GM04504 (cell line): Measurements from ENCODE around the gene SLC16A12.
"Not testable (repeated sequence)": the region's sequence is repeated elsewhere in the genome, so short reads cannot be mapped to it uniquely, and the experiment has no call there.

Source experiments
- DNase-seq: peaks from one replicate; pipeline ENCODE4 v3.0.0-alpha.2; 2012; ENCODE audit warnings: low read depth

Gene SLC16A12

GRCh38 chr10:89547853-89548513 is 12.6 kb upstream of the SLC16A12 start:
- DNase-seq = no peak

DNA sequence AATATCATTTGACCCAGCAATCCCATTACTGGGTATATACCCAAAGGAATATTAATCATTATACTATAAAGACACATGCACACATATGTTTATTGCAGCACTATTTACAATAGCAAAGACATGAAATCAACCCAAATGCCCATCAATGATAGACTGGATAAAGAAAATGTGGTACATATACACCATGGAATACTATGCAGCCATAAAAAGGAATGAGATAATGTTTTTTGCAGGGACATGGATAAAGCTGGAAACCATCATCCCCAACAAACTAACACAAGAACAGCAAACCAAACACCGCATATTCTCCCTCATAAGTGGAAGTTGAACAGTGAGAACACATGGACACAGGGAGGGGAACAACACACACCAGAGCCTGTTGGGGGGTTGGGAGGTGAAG is 11.3 kb upstream of the SLC16A12 start:
- DNase-seq = not testable (repeated sequence)

DNA sequence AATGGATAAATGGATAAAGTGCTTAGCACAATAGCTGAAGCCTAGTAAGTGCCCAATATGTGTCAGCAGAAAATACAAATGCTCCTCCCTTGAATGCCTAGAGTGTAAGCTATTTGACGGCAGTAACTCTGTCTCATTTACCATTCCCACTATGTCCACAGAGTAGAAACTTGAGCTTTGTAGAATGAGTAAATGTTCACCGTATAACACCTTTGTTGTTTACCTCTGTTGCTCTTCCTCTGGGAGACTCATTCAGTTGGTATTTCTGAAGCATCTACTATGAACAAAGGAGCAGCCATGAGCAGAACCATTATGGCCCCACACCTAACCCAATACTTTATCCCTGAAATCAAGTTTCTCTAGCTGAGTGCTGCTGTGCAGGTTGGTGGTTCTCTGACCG is 8.4 kb upstream of the SLC16A12 start:
- DNase-seq = no peak

- no peak for DNase-seq
These were observed 5.1 kb upstream of the SLC16A12 start for GRCh38 chr10:89540420-89540949.

DNA sequence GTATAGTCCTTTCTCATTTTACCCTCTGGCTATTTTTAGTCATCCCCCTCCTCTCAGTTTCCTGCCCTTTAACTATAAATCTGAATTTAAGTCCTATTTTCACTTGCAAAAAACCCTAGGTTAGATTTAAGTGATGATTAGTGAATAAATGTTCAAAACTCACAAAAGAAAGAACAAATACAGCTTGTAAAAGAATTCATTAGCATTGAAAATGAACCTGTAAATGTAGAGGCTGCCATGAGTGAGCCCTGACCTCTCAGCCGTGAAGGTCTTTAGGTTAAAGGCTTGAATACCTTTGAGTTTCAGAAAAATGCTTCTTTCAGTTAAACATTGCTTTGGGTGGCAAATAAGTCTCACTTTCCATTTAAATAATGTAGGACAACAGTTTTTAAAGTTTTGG is 2.0 kb upstream of the SLC16A12 start:
- DNase-seq = no peak

DNA sequence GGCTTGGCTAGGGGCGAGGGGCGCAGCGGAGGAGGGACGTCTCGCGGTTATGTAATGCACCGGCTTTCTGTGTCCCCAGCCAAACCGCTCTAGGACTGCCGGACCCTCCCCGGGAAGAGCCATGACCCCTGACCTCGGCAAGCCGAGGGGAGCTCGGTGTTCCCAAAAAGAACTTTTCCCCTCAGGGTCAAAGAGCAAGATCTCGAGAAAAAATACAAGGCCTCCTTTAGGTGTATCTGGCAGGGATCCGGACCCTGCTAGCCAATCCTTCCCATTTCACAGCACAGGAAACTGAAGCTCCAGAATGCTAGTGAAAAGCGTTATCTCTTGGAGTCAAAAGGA is 590 bp upstream of the SLC16A12 start:
- no peak for DNase-seq

DNA sequence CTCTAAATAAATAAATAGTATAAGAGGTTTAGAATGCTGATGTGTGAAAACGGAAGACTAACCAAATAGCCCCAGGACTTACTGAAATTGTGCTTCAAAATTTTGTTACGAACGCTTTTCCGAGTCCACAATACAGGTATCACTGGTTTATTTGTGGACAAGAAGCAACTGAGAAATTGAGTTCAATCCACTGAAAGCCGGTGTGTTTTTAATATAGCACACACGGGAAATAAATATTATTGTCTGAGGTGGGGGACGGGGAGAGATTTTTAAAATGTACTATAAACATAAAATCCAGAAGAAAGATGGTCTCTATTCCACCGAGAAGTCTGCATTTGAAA is 598 bp downstream of the SLC16A12 start:
- no peak for DNase-seq

- no peak for DNase-seq
These were observed 2.9 kb downstream of the SLC16A12 start for GRCh38 chr10:89532476-89532875.

- DNase-seq = no peak
These were observed 4.0 kb downstream of the SLC16A12 start for GRCh38 chr10:89531359-89531758.

DNA sequence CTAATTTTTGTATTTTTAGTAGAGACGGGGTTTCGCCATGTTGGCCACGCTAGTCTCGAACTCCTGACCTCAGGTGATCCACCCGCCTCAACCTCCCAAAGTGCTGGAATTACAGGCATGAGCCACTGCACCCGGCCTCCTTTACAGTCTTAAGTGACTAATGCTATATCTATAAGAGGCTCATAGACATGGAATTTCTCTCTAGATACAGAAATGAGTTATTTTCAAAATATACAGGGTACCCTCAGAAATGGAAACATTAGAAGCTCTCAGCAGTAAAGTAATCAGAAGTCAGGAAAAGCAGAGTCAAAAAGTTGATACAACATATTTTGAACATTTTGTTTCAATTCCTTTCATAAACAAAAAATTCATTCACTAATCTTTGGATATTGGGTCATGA is 5.7 kb downstream of the SLC16A12 start:
- not testable (repeated sequence) for DNase-seq

DNA sequence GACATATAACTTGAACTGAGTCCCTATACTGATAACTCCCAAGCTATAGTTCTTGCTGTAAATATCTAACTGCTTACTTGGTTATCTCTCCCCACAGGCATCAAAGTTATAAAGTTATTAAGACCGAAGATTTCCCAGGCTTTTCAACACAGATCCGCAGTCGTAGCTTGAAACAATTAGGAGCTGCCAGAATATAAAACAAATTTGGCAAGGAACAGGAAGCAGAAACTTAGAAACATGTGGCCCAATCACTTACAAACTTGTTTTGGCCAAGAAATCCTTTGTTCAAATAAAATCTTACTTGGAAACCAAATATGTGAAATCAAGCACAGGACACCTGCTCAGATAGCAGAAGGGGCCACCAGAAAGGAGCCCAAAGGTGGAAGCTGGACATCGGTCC is 9.0 kb downstream of the SLC16A12 start:
- DNase-seq = no peak

- no peak for DNase-seq
These were observed 9.8 kb downstream of the SLC16A12 start for GRCh38 chr10:89525556-89525955.

- DNase-seq = no peak
These were observed 11.1 kb downstream of the SLC16A12 start for GRCh38 chr10:89524279-89524678.

GRCh38 chr10:89523274-89523673 is 12.1 kb downstream of the SLC16A12 start:
- no peak for DNase-seq

DNA sequence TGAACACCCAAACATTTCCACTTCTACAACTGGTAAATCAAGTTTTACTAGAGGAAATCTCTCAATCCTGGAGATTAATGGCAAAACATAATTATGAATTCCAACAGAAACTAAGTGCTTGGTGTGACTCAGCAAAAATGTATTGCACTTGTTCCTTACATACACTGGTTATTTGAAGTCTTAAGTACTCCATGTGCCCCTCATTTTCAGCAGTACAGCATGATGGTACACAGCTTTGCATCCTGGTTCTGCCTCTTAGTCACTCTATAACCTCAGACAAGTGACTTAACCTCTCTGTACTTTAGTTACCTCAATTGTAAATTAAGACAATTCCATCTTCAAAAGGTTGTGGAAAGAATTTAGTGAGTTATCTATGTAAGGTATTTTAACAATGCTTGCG is 12.9 kb downstream of the SLC16A12 start:
- no peak for DNase-seq

DNA sequence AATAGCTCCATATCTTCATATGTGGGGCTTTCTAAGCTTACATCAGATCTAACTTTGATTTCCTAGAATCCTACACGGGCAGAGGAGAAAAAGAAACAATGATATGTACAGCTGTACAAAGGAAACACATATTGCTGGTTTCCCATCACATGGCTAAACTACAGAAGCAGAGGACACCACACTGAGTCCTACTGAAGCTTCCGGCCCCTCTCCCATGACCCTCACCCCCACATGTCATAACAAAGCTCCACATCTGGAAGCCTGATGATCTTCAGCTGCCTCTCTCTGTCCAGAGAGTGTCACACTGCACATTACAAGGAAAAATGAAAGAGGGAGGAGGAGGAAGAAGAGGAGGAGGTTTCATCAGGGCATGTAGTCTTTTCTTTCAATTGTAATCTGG is 14.0 kb downstream of the SLC16A12 start:
- DNase-seq = no peak

GRCh38 chr10:89520706-89521105 is 14.7 kb downstream of the SLC16A12 start:
- no peak for DNase-seq

- DNase-seq = peak; percentile 93
These were observed 16.2 kb downstream of the SLC16A12 start for GRCh38 chr10:89518876-89519842.

DNA sequence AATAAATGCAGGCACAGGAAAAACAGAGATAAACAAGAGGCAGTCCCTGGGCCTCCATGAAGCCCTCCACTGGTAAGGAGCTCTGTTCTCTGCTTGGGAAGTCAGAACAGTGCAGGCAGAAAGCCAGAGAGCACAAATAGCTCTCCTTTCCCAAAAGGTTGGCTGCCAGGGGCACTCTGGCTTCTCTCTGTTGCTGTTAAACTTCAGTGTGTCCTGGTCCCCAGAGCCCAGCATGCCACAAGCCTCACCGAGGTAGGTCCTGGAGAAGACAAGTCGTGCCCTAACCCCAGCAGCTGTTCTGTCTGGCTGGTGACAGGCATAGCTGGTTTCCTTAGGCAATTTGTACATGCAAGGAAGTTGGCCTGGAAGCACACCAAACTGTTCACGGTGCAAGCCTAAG is 17.3 kb downstream of the SLC16A12 start:
- DNase-seq = no peak

DNA sequence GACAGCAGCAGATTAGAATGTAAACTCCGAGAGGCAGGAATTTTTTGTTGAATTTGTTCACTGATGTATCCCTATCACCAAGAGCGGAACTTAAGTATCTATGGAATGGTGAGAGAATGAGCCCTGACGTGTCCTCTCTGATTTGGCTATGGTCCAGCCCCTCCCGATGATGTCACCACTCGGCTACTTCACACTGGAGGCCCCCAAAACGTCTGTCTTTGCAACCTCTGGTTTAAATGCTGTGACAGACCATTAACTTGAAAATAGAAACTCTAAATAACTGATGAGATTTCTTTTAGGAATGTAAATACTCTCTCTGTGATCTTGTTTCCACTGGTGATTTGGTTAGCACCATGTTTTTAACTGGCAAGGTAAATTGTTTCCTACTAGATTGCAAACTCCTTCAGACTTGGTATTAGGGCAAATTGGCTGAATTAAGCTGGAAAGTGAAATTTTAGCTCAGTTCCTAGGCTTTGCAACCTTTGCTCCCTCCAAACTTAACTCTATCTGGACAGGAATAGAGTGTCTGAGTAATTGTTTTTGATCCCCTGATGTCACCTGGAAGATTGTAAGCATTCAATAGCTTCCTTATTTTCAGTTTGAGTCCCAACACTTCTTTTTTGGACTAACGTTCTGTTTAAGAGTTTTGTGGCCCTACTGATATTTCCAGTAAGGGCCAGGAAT is 19.1 kb downstream of the SLC16A12 start:
- peak; percentile 85 for DNase-seq

DNA sequence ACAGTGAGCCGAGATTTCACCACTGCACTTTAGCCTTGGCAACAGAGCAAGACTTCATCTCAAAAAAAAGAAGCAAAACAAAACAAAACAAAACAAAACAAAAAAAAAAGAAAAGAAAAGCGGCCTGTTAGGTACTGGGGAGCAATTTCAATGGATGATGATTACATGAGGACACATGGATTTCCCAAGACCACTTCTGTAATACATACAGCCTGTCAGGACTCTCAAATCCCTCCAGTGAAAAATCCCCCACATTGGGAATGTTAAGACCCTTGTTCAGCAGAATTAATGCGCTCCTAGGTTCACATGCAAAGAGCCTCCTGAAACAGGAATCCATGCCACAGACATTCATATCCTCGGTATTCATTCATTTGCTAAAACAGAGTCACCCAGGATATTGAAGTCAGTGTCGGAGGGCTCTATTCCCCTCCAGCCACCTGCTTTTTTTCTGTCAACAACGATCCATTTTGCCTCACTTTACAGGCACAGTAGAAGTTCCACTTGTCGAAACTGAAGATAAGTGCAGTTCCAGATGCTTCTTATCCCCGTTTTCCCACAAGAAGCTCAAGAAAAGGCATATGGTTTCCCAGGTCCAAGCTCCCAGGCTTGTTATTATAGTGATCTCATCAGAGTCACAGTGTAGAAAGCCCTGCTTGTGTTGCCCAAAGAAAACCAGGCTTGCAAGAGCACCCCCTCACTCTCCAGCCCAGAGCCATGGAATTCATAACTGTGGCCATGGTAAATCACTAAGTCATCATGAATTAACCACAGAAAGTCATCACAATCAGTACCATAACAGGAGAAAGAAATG is 20.2 kb downstream of the SLC16A12 start:
- DNase-seq = peak; percentile 96

DNA sequence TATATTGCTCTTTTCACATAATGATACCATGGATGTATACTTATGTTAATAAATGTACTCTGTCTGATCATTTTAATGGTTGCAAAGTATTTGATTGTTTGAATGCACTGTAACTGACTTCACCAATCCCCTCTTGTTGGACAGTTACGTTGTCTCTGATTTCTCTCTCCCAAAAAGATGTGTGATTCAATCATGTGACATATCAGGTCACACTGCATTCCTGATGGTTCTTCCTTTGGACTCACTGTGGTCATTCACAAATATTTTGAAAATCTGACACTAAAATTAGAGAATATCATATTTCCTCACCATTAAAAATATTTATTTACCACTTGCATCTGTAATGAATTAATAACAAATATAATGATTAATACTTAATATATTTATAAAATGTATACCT is 22.2 kb downstream of the SLC16A12 start:
- no peak for DNase-seq
